ENCODE results near the gene GRHL1.

GRCh38 chr2:9907402-9907801 lies 44.1 kb upstream of the GRHL1 start:
- TF ChIP-seq, protein P1, sequence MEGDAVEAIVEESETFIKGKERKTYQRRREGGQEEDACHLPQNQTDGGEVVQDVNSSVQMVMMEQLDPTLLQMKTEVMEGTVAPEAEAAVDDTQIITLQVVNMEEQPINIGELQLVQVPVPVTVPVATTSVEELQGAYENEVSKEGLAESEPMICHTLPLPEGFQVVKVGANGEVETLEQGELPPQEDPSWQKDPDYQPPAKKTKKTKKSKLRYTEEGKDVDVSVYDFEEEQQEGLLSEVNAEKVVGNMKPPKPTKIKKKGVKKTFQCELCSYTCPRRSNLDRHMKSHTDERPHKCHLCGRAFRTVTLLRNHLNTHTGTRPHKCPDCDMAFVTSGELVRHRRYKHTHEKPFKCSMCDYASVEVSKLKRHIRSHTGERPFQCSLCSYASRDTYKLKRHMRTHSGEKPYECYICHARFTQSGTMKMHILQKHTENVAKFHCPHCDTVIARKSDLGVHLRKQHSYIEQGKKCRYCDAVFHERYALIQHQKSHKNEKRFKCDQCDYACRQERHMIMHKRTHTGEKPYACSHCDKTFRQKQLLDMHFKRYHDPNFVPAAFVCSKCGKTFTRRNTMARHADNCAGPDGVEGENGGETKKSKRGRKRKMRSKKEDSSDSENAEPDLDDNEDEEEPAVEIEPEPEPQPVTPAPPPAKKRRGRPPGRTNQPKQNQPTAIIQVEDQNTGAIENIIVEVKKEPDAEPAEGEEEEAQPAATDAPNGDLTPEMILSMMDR (IDR thresholded peaks at IDR 0.05; ENCODE audit: low read length): no peak
- no peak for TF ChIP-seq EZH2phosphoT487 (IDR thresholded peaks at IDR 0.05; ENCODE audit: low read length)
- no peak for TF ChIP-seq EZH2 (optimal IDR thresholded peaks at IDR 0.05; ENCODE audit: low read depth, low read length)
